ENCODE data around the gene ANXA6.

ANXA6 gene

GRCh38 chr5:151110122-151110681 is 47.4 kb downstream of the ANXA6 start:
- no peak for TF ChIP-seq CTCF (conservative IDR thresholded peaks at IDR 0.05; ENCODE audit: low read depth, low read length)

GRCh38 chr5:151108566-151108965 is 49.0 kb downstream of the ANXA6 start:
- DNase-seq (ENCODE audit: low read depth) = no peak

More at GRCh38 chr5:151110122-151110681, 47.4 kb downstream of the ANXA6 start:
- no peak overlapping the region for H3K4me3 ChIP-seq (ENCODE audit: low read depth, low read length)
- no peak for DNase-seq (ENCODE audit: low read depth)

GRCh38 chr5:151107738-151108520 is 49.6 kb downstream of the ANXA6 start:
- DNase-seq (ENCODE audit: low read depth) = peak; percentile 63
- no peak overlapping the region for H3K4me3 ChIP-seq (ENCODE audit: low read depth, low read length)
- peak; percentile 15 for TF ChIP-seq CTCF (conservative IDR thresholded peaks at IDR 0.05; ENCODE audit: low read depth, low read length)

More at GRCh38 chr5:151108566-151108965, 49.0 kb downstream of the ANXA6 start:
- TF ChIP-seq CTCF (conservative IDR thresholded peaks at IDR 0.05; ENCODE audit: low read depth, low read length) = no peak
- H3K4me3 ChIP-seq (ENCODE audit: low read depth, low read length) = no peak overlapping the region

GRCh38 chr5:151107084-151107483 is 50.5 kb downstream of the ANXA6 start:
- no peak overlapping the region for H3K4me3 ChIP-seq (ENCODE audit: low read depth, low read length)
- TF ChIP-seq CTCF (conservative IDR thresholded peaks at IDR 0.05; ENCODE audit: low read depth, low read length) = no peak
- no peak for DNase-seq (ENCODE audit: low read depth)

GRCh38 chr5:151106509-151106908 is 51.1 kb downstream of the ANXA6 start:
- no peak for TF ChIP-seq CTCF (conservative IDR thresholded peaks at IDR 0.05; ENCODE audit: low read depth, low read length)
- H3K4me3 ChIP-seq (ENCODE audit: low read depth, low read length) = no peak overlapping the region
- DNase-seq (ENCODE audit: low read depth) = no peak

GRCh38 chr5:151106043-151106442 is 51.5 kb downstream of the ANXA6 start:
- TF ChIP-seq CTCF (conservative IDR thresholded peaks at IDR 0.05; ENCODE audit: low read depth, low read length) = no peak
- H3K4me3 ChIP-seq (ENCODE audit: low read depth, low read length) = no peak overlapping the region
- DNase-seq (ENCODE audit: low read depth) = no peak

- no peak for TF ChIP-seq CTCF (conservative IDR thresholded peaks at IDR 0.05; ENCODE audit: low read depth, low read length)
- H3K4me3 ChIP-seq (ENCODE audit: low read depth, low read length) = no peak overlapping the region
- no peak for DNase-seq (ENCODE audit: low read depth)
These were observed 52.0 kb downstream of the ANXA6 start for GRCh38 chr5:151105561-151105960.

All from choroid plexus epithelial cell (primary cell).